Stimulated activated CD4-positive, alpha-beta T cell treated with anti-CD3 and anti-CD28 coated beads, Interleukin-4, amount 100 ng/mL, for 24 hours (primary cell): ENCODE results near the gene CHST9.
"Not testable (repeated sequence)": the region's sequence is repeated elsewhere in the genome, so short reads cannot be mapped to it uniquely, and the experiment has no call there.

ENCODE experiments used
- DNase-seq: peaks from one replicate; pipeline ENCODE4 v3.0.0-alpha.2; 2020

CHST9 gene

DNA sequence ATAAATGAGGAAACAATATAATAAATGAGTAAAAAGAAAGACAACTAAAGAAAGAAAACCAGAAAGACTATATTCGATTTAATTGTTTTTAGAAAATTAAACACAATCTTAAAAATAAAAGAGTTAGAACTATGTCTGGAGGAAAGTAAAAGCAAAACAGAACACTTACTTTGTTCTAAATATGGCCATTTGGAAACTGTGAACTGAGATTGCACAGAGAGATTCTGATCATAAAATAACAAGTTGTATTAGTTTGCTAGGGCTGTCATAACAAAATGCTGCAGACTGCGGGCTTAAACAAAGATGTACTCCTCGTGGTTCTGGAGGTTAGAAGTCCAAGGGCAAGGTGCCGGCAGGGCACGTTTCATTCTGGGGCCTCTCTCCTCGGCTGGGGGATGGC lies 191.5 kb downstream of the CHST9 start:
- no peak for DNase-seq

DNA sequence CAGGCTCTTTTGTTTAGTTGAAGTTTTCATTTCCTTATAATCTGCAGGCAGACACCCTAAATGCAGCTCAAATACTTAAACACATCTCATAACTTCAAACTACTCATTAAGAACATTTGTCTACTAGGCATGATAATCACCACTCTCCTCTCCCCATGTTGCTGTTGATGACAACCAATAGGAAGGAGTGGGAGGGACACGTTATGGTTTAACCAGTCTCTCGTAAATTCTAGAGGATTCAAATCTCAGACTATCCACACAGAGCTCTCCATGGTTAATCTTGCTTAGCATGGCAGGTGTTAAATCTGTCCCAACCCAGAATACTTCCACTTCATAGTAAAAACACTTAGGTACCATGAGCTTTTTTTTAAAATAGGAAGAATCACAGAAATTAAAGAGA lies 192.2 kb downstream of the CHST9 start:
- DNase-seq = no peak

GRCh38 chr18:26989842-26990241 lies 195.3 kb downstream of the CHST9 start:
- no peak for DNase-seq

GRCh38 chr18:26981360-26982082 lies 203.6 kb downstream of the CHST9 start:
- no peak for DNase-seq

DNA sequence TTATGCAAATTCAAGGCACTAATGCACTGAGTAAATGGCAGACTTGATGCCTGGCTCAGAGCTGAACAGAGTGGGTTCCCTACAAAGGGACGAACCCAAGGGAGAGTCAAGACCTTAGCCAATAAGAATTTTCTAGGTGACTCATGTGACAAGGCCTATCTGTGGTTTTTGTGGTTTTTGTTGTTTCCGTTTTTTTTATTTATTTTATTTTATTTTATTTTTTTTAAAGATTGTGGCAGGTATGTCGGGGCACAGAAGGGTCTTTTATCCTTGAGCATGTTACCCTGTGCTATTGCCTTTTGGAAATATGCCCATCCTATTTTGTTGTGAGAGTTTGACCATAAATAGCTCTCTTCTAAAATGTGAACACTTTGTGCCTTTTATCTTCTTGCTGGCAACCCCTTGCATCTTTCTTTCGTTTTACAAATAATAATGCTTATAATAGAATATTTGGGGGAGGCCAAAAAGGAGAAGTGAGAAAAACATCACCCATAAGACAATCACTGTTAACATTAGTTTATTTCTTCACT lies 206.2 kb downstream of the CHST9 start:
- DNase-seq = no peak

DNA sequence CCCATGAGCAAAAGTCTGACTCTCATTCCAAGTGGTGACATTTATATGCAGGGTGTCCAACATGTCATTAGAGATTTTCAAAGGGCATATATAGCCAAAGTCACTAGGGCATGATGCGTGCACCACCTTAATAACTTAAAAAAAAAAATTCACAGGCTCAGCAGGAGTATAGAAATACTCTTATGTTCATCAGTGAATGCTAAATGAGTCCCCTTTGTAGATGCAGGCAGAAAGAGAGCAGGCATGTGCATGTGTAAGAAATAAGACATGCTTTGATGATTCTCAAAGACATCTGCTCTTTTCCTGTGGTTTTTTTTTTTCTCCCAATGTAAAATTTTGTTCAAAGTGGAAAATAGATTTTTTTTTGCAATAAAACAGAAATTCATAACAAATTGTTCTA lies 207.3 kb downstream of the CHST9 start:
- no peak for DNase-seq

- DNase-seq = no peak
These were observed 208.9 kb downstream of the CHST9 start for GRCh38 chr18:26976206-26976605.

- not testable (repeated sequence) for DNase-seq
These were observed 212.6 kb downstream of the CHST9 start for GRCh38 chr18:26972549-26972948.

GRCh38 chr18:26971409-26971808 lies 213.7 kb downstream of the CHST9 start:
- DNase-seq = no peak

DNA sequence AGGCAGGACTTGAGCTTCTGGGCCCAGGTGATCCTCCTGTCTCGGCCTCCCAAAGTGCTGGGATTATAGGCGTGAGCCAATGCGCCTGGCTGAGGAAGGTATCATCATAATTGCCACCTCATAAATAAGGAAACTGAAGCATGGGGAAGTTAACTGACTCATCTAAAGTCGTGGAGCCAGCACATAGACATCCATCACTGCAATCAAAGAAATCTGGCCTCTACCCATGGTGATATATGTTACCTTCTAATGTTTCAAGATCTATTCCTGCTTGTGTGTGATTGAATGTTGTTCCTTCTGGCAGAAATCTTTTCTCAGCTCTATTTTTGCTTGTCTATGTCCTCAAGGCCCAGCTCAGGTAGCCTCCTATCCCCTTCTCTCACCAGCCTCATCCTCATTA lies 214.5 kb downstream of the CHST9 start:
- no peak for DNase-seq

GRCh38 chr18:26965206-26965605 lies 219.9 kb downstream of the CHST9 start:
- DNase-seq = no peak

GRCh38 chr18:26963292-26963691 lies 221.8 kb downstream of the CHST9 start:
- DNase-seq = no peak

- DNase-seq = no peak
These were observed 223.3 kb downstream of the CHST9 start for GRCh38 chr18:26961839-26962238.

GRCh38 chr18:26960911-26961310 lies 224.2 kb downstream of the CHST9 start:
- no peak for DNase-seq

DNA sequence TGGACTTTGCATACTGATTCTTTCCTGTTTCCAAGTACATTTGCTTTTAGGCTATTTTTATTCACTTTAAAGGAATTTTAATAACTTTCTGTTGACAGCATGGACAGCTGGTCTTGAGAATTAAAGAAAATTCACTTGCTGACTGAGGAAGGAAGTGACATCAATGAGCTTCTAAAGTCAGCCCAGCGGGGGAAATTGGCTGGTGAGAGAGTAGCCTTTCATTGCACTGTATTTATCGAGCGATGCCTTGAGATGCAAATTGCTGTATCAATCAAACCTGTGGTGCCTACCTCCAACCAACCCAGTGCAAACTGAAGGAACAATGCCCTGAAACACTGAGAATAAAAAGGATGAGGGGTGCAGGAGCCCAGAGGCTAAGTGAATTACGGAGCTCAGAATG lies 228.2 kb downstream of the CHST9 start:
- DNase-seq = no peak

DNA sequence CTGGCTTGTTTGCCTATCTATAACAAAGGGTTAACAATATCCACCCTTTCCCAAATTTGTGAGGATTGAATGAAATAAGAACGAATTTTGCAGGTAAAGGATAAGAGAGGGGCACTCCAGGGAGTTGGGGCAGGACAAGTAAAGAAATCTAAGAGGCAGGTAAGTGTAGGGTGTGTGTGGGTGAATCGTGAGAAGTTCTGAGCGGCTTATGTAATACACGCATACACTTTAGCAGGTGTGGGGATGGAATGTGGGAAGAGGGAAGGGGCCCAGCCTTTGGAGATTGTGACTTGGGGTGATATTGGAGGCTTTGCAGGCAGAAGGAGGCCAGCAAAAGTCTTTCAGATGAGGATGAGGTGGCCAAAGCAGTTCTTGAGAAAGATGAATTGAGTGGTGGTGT lies 236.4 kb downstream of the CHST9 start:
- no peak for DNase-seq

DNA sequence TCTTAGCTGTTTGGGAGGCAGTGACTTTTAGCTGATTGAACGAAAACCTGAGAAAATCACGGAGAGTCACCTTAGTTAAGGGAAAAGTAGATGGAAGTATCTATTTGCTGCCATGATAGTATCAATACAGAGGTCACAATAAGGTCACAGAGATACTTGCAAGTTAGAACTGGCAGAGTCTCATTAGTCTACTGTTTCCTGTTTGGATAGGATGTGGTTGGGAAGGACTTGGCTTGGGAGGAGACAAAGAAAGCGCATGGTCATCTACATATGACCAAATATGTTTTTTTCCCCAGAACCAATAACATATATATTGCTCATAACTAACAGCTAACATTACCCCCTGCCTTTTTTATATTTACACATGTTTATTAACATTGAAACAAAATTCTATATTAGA lies 241.2 kb downstream of the CHST9 start:
- DNase-seq = no peak

GRCh38 chr18:26941584-26941983 lies 243.5 kb downstream of the CHST9 start:
- no peak for DNase-seq

DNA sequence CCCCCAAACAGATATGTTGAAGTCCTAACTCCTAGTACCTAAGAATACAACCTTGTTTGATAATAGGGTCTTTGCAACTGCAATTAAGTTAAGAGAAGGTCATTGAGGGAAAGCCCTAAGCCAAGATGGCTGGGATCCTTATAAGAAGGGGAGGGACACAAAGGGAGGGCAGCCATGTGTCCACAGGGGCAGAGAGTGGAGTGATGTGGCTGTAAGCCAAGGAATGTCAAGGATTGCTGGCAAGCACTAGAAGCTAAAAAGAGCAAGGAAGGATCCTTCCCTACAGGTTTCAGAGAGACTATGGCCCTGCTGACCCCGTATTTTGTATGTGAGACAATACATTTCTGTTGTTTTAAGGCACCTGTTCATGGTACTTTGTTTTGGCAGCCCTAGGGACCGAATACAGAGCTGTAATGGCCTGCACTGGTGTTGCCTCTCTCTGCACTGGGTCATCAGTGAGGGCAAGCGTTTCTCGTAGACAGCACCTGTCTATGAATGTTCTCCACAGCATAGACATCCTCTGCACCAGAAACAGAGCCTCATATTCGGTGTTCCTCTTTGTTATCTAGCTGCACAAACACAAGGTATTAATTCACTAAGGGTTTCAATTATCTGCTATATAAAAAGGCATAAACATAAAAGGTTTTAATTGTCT lies 244.2 kb downstream of the CHST9 start:
- no peak for DNase-seq

DNA sequence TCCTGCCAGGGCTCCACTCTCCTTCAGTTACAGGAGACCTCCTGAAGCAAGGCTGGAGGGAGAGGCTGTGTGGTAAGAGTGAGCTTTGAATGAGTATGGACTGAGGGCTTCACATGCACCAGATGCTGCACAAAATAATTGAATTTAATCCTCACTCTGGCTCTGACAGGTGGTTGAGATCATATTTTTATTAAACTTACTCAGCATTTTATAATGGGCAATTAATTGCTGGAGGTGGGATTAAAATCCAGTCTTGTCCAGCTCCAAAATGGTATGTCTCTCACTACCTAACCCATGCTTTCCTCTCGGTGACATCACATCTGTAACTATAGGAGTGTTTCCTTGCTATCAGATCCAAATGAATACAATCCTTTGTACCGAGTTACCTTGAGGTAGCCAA lies 253.4 kb downstream of the CHST9 start:
- no peak for DNase-seq

GRCh38 chr18:26930630-26931029 lies 254.5 kb downstream of the CHST9 start:
- DNase-seq = no peak

DNA sequence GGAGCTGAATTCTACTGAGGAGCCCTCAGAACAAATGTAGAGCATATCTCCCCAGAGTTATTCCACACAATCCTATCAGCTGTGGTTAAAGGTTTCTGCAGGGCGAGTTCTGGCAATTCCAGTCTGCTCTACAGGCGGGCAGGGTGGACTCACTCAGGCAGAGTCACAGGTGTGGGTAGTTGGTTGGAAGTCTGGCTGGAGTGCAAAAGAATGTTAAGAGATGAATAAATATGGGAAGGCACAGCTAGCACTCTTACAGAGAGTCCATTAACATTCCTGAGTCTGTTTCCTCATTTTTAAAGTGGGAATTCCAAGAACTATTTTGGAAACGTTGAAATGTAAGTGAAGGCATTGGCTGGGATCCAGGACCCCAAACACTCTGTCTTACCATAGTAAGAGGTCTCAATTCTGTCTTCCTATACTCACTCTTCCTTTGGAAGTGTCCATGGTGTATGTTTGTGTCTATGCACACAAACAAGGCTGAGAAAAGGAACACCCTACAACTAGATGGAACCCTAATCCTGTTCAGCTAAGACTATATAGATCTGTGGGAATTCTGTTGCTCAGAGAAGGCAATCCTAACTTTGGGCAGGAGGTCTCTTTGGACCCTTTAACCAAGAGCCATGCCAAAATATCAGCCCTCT lies 256.3 kb downstream of the CHST9 start:
- DNase-seq = no peak

DNA sequence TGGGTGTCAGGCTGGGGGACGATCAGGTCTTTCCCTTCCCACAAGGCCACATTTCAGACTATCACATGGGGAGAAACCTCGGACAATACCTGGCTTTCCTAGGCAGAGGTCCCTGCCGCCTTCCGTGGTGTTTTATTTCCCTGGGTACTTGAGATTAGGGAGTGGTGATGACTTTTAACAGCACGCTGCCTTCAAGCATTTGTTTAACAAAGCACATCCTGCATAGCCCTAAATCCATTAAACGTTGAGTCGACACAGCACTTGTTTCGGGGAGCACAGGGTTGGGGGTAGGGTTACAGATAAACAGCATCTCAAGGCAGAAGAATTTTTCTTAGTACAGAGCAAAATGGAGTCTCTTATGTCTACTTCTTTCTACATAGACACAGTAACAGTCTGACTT lies 257.3 kb downstream of the CHST9 start:
- not testable (repeated sequence) for DNase-seq

GRCh38 chr18:26926066-26926675 lies 258.9 kb downstream of the CHST9 start:
- no peak for DNase-seq
